HCT116 (cell line): ENCODE results near the gene MYO1E. TPM values are rescaled to one million over a fixed set of nuclear protein-coding genes. Genes with fewer than 3 reads are reported as not detected.

Source experiments
- ATAC-seq: fragments of 200-7000 bp; cut with Tn5 transposase; 2 replicates; pipeline ENCODE4 v1.9.1; 2020; ENCODE audit warnings: mild to moderate bottlenecking, moderate library complexity
- BruUV-seq: library from RNA; stranded (reverse); fragments of 400-500 nt; replicated peaks from 2 replicates; lab custom pipeline; 2021; lab: Mats Ljungman, UMichigan
- CTCF ChIA-PET: fragments of 300-600 bp; sonication (Branson Sonifier 250); formaldehyde crosslinking; loops from one replicate; lab custom pipeline; 2021; ENCODE audit warnings: antibody characterized with exemption; lab: Charles Lee
- POLR2A ChIA-PET: fragments of 300-600, 350-600 bp; sonication (Branson Sonifier 250); formaldehyde crosslinking; loops from one replicate; lab custom pipeline; 2021; ENCODE audit warnings: antibody characterized with exemption; lab: Charles Lee
- RAD21 ChIA-PET, 2 experiments: fragments of 300-600 bp; sonication (Branson Sonifier 250); formaldehyde crosslinking; loops; one replicate each; lab custom pipeline; 2023; ENCODE audit warnings: low total read pairs in 2 of 2; ENCODE audit not compliant: uncharacterized antibody in 2 of 2, unreplicated experiment in 2 of 2, low non-redundant PET in 1 of 2; lab: Charles Lee
- DNase-seq: peaks from one replicate; pipeline ENCODE4 v3.0.0-alpha.2; 2010; ENCODE audit warnings: low read depth, low spot score
- H2AFZ ChIP-seq: fragments of 200-600 bp; shearing (Covaris generic), sonication (generic); 2 replicates; pipeline ENCODE4 v1.6.1; 2017; ENCODE audit warnings: low read depth, mixed run types, mixed read lengths, antibody characterized with exemption, low read length; ENCODE audit not compliant: poor library complexity, severe bottlenecking
- H3K27ac ChIP-seq: 2 replicates; pipeline ENCODE4 v1.5.1; 2012; ENCODE audit warnings: low read depth, low read length
- H3K27me3 ChIP-seq: fragments of 200-600 bp; sonication (generic); 2 replicates; pipeline ENCODE4 v1.6.1; 2016; ENCODE audit warnings: mixed run types, low read length, mixed read lengths; ENCODE audit not compliant: insufficient read depth
- H3K36me3 ChIP-seq, 2 experiments: fragments of 200-500 bp in 1 of 2; fragments of 200-600 bp in 1 of 2; sonication (Bioruptor generic) in 1 of 2; sonication (generic) in 1 of 2; 2 replicates each; pipeline versions ENCODE4 v1.5.1 to v1.6.1; 2014 to 2016; ENCODE audit warnings: low read length in 2 of 2, inconsistent platforms in 1 of 2, mixed read lengths in 1 of 2, mixed run types in 1 of 2; ENCODE audit not compliant: insufficient read depth in 2 of 2, control insufficient read depth in 1 of 2
- H3K4me1 ChIP-seq, 2 experiments: fragments of 200-600 bp in 1 of 2; sonication (generic) in 1 of 2; 2 replicates each; pipeline versions ENCODE4 v1.5.1 to v1.6.1; 2012 to 2017; ENCODE audit warnings: low read length in 2 of 2, inconsistent platforms in 1 of 2, mild to moderate bottlenecking in 1 of 2, mixed read lengths in 1 of 2, mixed run types in 1 of 2, moderate library complexity in 1 of 2; ENCODE audit not compliant: insufficient read depth in 2 of 2, control insufficient read depth in 1 of 2
- H3K4me2 ChIP-seq: fragments of 200-600 bp; sonication (generic); 2 replicates; pipeline ENCODE4 v1.6.1; 2017; ENCODE audit warnings: mixed run types, low read length, mixed read lengths
- H3K4me3 ChIP-seq, 2 experiments: fragments of 200-600 bp in 1 of 2; sonication (generic) in 1 of 2; replicated peaks in 1 of 2; 2 replicates each; pipeline ENCODE4 v1.5.1; 2011 to 2016; ENCODE audit warnings: low read length in 2 of 2, control low read depth in 1 of 2, low read depth in 1 of 2, mild to moderate bottlenecking in 1 of 2, mixed read lengths in 1 of 2, mixed run types in 1 of 2
- H3K79me2 ChIP-seq: fragments of 200-600 bp; sonication (generic); 2 replicates; pipeline ENCODE4 v1.6.1; 2017; ENCODE audit warnings: mild to moderate bottlenecking, mixed run types, low read length, moderate library complexity, mixed read lengths; ENCODE audit not compliant: insufficient read depth
- H3K9ac ChIP-seq: fragments of 200-600 bp; sonication (generic); 2 replicates; pipeline ENCODE4 v1.6.1; 2016; ENCODE audit warnings: low read length, mixed read lengths
- H3K9me2 ChIP-seq: fragments of 200-600 bp; sonication (generic), shearing (Covaris generic); 2 replicates; pipeline ENCODE4 v1.6.1; 2017; ENCODE audit warnings: mixed run types, mild to moderate bottlenecking, moderate library complexity; ENCODE audit not compliant: insufficient read depth
- H3K9me3 ChIP-seq, 2 experiments: fragments of 200-500 bp in 1 of 2; fragments of 200-600 bp in 1 of 2; sonication (Bioruptor generic) in 1 of 2; sonication (generic) in 1 of 2; 2 replicates each; pipeline ENCODE4 v1.6.1; 2014 to 2017; ENCODE audit warnings: low read length in 2 of 2, mixed read lengths in 2 of 2, inconsistent platforms in 1 of 2, low read depth in 1 of 2, mild to moderate bottlenecking in 1 of 2, mixed run types in 1 of 2, moderate library complexity in 1 of 2; ENCODE audit not compliant: control insufficient read depth in 1 of 2, insufficient read depth in 1 of 2
- H4K20me1 ChIP-seq: fragments of 200-600 bp; sonication (generic), shearing (Covaris generic); 2 replicates; pipeline ENCODE4 v1.6.1; 2017; ENCODE audit warnings: mixed run types, mild to moderate bottlenecking, moderate library complexity; ENCODE audit not compliant: insufficient read depth
- ATF3 ChIP-seq: IDR thresholded peaks from 2 replicates; pipeline ENCODE4 v1.6.1; 2012
- CBX3 ChIP-seq: IDR thresholded peaks from 2 replicates; pipeline ENCODE4 v1.6.1; 2012; ENCODE audit warnings: low read depth
- CEBPB ChIP-seq: IDR thresholded peaks from 2 replicates; pipeline ENCODE4 v1.6.1; 2012; ENCODE audit warnings: low read depth
- EGR1 ChIP-seq: IDR thresholded peaks from 2 replicates; pipeline ENCODE4 v1.6.1; 2012; ENCODE audit warnings: low read depth
- ELF1 ChIP-seq: IDR thresholded peaks from 2 replicates; pipeline ENCODE4 v1.6.1; 2012; ENCODE audit warnings: low read depth, borderline replicate concordance
- EZH2 ChIP-seq: fragments of 200-600 bp; sonication (generic); IDR thresholded peaks from 2 replicates; pipeline ENCODE4 v1.6.1; 2017; ENCODE audit warnings: antibody characterized with exemption, mixed run types
- EZH2phosphoT487 ChIP-seq: fragments of 200-600 bp; IDR thresholded peaks from 2 replicates; pipeline ENCODE4 v1.6.1; 2018; ENCODE audit warnings: antibody characterized with exemption, borderline replicate concordance
- JUND ChIP-seq: IDR thresholded peaks from 2 replicates; pipeline ENCODE4 v1.6.1; 2012
- MAX ChIP-seq: IDR thresholded peaks from 2 replicates; pipeline ENCODE4 v1.6.1; 2012
- POLR2A ChIP-seq: IDR thresholded peaks from 2 replicates; pipeline ENCODE4 v1.7.0; 2011; ENCODE audit warnings: borderline replicate concordance; ENCODE audit not compliant: insufficient read depth, insufficient read length; ENCODE audit errors: extremely low read depth
- POLR2AphosphoS5 ChIP-seq: IDR thresholded peaks from 2 replicates; pipeline ENCODE4 v1.6.1; 2011; ENCODE audit warnings: mild to moderate bottlenecking, low read depth, low read length, moderate library complexity
- RAD21 ChIP-seq: IDR thresholded peaks from 2 replicates; pipeline ENCODE4 v1.6.1; 2012; ENCODE audit warnings: low read depth, mild to moderate bottlenecking
- REST ChIP-seq: IDR thresholded peaks from 2 replicates; pipeline ENCODE4 v1.6.1; 2012; ENCODE audit warnings: low read depth
- SIN3A ChIP-seq: IDR thresholded peaks from 2 replicates; pipeline ENCODE4 v1.6.1; 2012; ENCODE audit warnings: low read depth
- SP1 ChIP-seq: IDR thresholded peaks from 2 replicates; pipeline ENCODE4 v1.6.1; 2012; ENCODE audit warnings: low read depth
- SRF ChIP-seq: IDR thresholded peaks from 2 replicates; pipeline ENCODE4 v1.6.1; 2012; ENCODE audit warnings: low read depth
- ZBTB33 ChIP-seq: IDR thresholded peaks from 2 replicates; pipeline ENCODE4 v1.6.1; 2011; ENCODE audit warnings: mild to moderate bottlenecking, low read length, moderate library complexity; ENCODE audit not compliant: insufficient replicate concordance; ENCODE audit errors: extremely low read depth
- ZFX ChIP-seq: fragments of 450-650 bp; IDR thresholded peaks from 2 replicates; pipeline ENCODE4 v1.6.1; 2017
- ZNF274 ChIP-seq: fragments of 200-500 bp; sonication (Bioruptor generic); IDR thresholded peaks from 2 replicates; pipeline ENCODE4 v1.6.1; 2014; ENCODE audit warnings: mild to moderate bottlenecking, low read depth, low read length, inconsistent platforms
- intact Hi-C: fragments of 100-400 bp; cut with micrococcal nuclease; formaldehyde crosslinking; loops from 2 replicates; pipeline ENCODE4 v1.10.0; 2022
- total RNA-seq: library from RNA; stranded (reverse); gene quantifications from one replicate; pipeline ENCODE4 v1.2.1, GENCODE V29; 2021; ENCODE audit not compliant: unreplicated experiment

MYO1E gene
- total RNA-seq, 1 experiment from 2014 or later = 182 TPM

- ChIA-PET CTCF (no interaction called here), POLR2A (no interaction called here), RAD21 (no interaction called here)
- Histone ChIP-seq H3K9me3 (no peaks in the 10 kb centered on the region), H3K27ac (no peak within 1 kb of the TSS), H3K9me2 (no peaks in the 10 kb centered on the region), H3K9ac (no peak within 1 kb of the TSS), H3K36me3 (peaks cover 9 to 26% of the 10 kb centered on the region in 2 experiments; a peak in 2 of 4 replicates), H3K4me2 (no peak within 1 kb of the TSS), H3K4me3 (no peak within 1 kb of the TSS), H3K27me3 (no peaks in the 10 kb centered on the region), H3K4me1 (0 out of 4 replicates have a peak, but pooled peaks cover 0 to under 1% of the 10 kb centered on the region in 2 experiments), H3K79me2 (no peaks in the 10 kb centered on the region), H2AFZ (no peak within 1 kb of the TSS), H4K20me1 (no peaks in the 10 kb centered on the region)
- BruUV-seq = no TSS peak
- ATAC-seq (no peak), DNase-seq (no peak)
- intact Hi-C loops = no loop called here
- TF ChIP-seq SP1 = no peak
- no peak for TF ChIP-seq POLR2A
- no peak for TF ChIP-seq ATF3
- TF ChIP-seq RAD21 = no peak
- TF ChIP-seq MAX = no peak
- TF ChIP-seq POLR2AphosphoS5 = no peak
- no peak for TF ChIP-seq EZH2phosphoT487
- TF ChIP-seq ZNF274 = no peak
- no peak for TF ChIP-seq ELF1
- no peak for TF ChIP-seq EGR1
- no peak for TF ChIP-seq ZFX
- no peak for TF ChIP-seq JUND
- TF ChIP-seq ZBTB33 = no peak
- TF ChIP-seq SIN3A = no peak
- TF ChIP-seq EZH2 = no peak
- no peak for TF ChIP-seq REST
- no peak for TF ChIP-seq CEBPB
- TF ChIP-seq CBX3 = no peak
- no peak for TF ChIP-seq SRF
These were observed 166.0 kb downstream of the MYO1E start, which contains the start of gene LDHAL6B for GRCh38 chr15:59206623-59207183. Gene LDHAL6B, plus strand, starts transcription at chr15:59206843. Its CDS starts 98 bp downstream, at chr15:59206941.
